Peyer's patch (tissue), 4 donors: ENCODE results near the gene NKAIN2. TPM values are rescaled to one million over a fixed set of nuclear protein-coding genes. Genes with fewer than 3 reads are reported as not detected.

Source experiments
- DNase-seq, 3 donors: peaks; one replicate each; pipeline ENCODE4 v3.0.0-alpha.2; 2017 to 2019
- H3K27ac ChIP-seq, 4 donors: fragments of 200-600 bp; sonication (generic); one replicate each; pipeline ENCODE4 v1.5.1; 2016 to 2019
- H3K27me3 ChIP-seq, 2 donors: fragments of 200-600 bp; sonication (generic); one replicate each; pipeline ENCODE4 v1.5.1; 2019
- H3K36me3 ChIP-seq, 3 donors: fragments of 200-600 bp; sonication (generic); one replicate each; pipeline ENCODE4 v1.5.1; 2016 to 2019
- H3K4me1 ChIP-seq, 4 donors: fragments of 200-600 bp; sonication (generic); one replicate each; pipeline ENCODE4 v1.5.1; 2016 to 2019
- H3K4me3 ChIP-seq, 4 donors: fragments of 200-600 bp; sonication (generic); 1 replicate in 3 of 4; 2 replicates in 1 of 4; pipeline ENCODE4 v1.5.1; 2016 to 2019; ENCODE audit warnings: mild to moderate bottlenecking in 1 of 4
- H3K9me3 ChIP-seq, 4 donors: fragments of 200-600 bp; sonication (generic); one replicate each; pipeline ENCODE4 v1.5.1; 2016 to 2019; ENCODE audit warnings: mild to moderate bottlenecking in 1 of 4
- POLR2A ChIP-seq, 2 donors: fragments of 450-650 bp; IDR thresholded peaks; one replicate each; pipeline ENCODE4 v1.5.1; 2017; ENCODE audit warnings: antibody characterized with exemption in 2 of 2, mild to moderate bottlenecking in 2 of 2, moderate library complexity in 2 of 2
- total RNA-seq, 4 donors: library from RNA; depleted of rRNA; stranded (reverse); fragments of >200 nt; gene quantifications; one replicate each; pipeline ENCODE4 v1.1.0, GENCODE V29; 2016
- TF ChIP-seq, protein P1 (sequence below), 6 experiments: fragments of 450-650 bp in 4 of 6; fragments of 200-600 bp in 2 of 6; sonication (generic) in 1 of 6; IDR thresholded peaks; one replicate each; pipeline ENCODE4 v1.5.1; 2017 to 2019; ENCODE audit warnings: antibody characterized with exemption in 6 of 6, mild to moderate bottlenecking in 3 of 6, moderate library complexity in 1 of 6

The NKAIN2 gene
- total RNA-seq, 4 donors from 2014 or later = not detected

DNA sequence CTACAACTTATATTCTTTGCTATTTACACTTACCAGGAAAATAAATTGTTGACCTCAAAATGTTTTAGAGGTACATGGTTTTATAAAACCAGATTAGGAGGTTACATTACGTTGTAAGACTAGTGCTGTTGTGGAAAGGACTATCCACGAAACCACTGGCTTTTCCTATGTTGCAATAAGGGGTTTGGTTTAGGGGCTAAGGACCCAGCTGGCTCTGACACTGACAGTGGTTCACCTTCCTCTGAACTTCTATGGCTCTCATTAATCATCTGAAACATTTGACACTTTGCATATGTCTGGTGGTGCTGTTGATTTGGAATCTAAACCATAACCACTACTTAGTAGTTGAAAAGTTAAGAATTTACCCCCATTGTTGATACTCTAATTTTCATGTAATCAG is 186.7 kb downstream of the NKAIN2 start:
- Histone ChIP-seq H3K27me3 (no peaks in the 10 kb centered on the region), H3K27ac (no peak overlapping the region), H3K4me1 (no peaks in the 10 kb centered on the region), H3K36me3 (no peaks in the 10 kb centered on the region), H3K4me3 (no peak overlapping the region), H3K9me3 (no peaks in the 10 kb centered on the region)
- no peak for DNase-seq
- TF ChIP-seq, protein P1, sequence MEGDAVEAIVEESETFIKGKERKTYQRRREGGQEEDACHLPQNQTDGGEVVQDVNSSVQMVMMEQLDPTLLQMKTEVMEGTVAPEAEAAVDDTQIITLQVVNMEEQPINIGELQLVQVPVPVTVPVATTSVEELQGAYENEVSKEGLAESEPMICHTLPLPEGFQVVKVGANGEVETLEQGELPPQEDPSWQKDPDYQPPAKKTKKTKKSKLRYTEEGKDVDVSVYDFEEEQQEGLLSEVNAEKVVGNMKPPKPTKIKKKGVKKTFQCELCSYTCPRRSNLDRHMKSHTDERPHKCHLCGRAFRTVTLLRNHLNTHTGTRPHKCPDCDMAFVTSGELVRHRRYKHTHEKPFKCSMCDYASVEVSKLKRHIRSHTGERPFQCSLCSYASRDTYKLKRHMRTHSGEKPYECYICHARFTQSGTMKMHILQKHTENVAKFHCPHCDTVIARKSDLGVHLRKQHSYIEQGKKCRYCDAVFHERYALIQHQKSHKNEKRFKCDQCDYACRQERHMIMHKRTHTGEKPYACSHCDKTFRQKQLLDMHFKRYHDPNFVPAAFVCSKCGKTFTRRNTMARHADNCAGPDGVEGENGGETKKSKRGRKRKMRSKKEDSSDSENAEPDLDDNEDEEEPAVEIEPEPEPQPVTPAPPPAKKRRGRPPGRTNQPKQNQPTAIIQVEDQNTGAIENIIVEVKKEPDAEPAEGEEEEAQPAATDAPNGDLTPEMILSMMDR (IDR thresholded peaks at IDR 0.05) = no peak
- no peak for TF ChIP-seq POLR2A (IDR thresholded peaks at IDR 0.05)

DNA sequence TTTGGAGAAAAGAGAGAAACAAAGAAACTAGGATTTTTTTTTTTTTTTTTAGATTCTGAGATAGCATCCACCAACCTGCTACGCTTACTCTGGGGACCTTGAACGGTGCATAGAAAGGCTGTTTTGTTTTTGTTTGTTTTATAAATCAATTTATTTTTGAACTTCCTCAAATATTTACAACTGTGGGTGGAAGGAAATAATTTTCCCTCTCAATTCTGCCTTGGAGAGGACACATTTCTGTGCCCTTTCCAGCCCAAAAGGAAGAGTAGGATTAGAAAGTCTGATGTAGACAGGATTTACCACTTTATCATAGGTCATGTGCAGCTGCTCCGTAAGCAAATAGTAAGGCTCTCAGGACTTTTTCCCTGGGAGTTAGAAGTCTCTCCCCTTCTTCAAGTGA is 190.5 kb downstream of the NKAIN2 start:
- no peak for DNase-seq
- no peaks in the 10 kb centered on the region for H3K9me3 ChIP-seq
- H3K36me3 ChIP-seq = no peaks in the 10 kb centered on the region
- H3K27me3 ChIP-seq = no peaks in the 10 kb centered on the region
- no peak for TF ChIP-seq POLR2A (IDR thresholded peaks at IDR 0.05)
- TF ChIP-seq, protein P1 (IDR thresholded peaks at IDR 0.05) = no peak
- no peaks in the 10 kb centered on the region for H3K4me1 ChIP-seq
- no peak overlapping the region for H3K4me3 ChIP-seq
- H3K27ac ChIP-seq = no peak overlapping the region

DNA sequence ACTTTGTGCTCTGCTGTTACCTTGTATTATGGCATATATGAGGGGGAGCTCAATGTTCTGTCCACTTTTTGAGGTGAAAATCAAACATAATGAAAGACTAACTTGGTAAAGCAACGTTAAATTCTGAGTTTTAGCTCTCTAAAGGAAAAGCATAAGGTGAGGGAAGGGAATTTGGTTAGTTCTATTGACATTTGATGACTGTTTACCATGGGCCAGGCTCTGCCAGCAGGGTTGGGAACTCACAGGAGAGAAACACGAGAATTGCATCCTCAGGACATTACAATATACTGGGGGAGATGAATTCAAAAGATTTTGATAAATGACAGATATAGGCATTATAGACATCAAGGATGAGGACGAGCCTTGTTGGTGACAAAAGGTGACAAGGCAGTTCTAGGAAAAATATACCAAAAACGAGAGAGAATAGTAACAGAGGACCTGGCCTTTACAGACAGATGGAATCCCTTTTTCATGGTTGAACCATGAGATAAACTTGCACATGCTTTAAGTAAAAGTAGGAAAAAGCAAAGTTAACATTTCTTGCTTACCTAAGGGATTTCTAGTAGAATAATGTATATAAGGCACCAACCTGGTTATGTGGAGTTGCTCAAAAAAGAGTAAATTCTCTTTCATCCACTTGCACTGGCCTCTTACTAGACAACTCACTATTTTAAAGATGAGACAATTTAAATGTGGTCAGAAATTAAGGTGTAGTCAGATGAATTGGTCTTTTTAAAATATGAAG is 191.4 kb downstream of the NKAIN2 start:
- Histone ChIP-seq H3K4me3 (no peak overlapping the region), H3K4me1 (no peaks in the 10 kb centered on the region), H3K36me3 (no peaks in the 10 kb centered on the region), H3K9me3 (no peaks in the 10 kb centered on the region), H3K27me3 (no peaks in the 10 kb centered on the region), H3K27ac (no peak overlapping the region)
- no peak for TF ChIP-seq POLR2A (IDR thresholded peaks at IDR 0.05)
- DNase-seq = no peak

DNA sequence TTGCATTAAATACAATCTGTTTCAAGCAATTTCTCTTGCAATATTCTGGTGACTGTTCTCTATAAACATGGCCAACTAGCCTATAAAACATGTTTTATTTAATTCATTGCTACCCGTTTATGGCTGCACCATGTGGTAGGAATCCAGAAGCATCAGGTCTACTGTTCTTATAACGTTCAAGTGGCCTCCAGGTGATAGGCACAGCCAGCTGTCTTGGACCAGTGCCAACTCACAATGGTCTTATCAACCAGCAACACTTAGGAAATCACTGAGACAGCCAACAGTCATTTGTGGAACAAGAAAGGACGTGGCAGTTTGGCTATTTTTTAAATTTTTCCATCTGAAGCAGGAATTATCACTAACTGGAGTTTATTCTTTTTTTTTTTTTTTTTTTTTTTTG is 193.6 kb downstream of the NKAIN2 start:
- H3K27ac ChIP-seq = no peak overlapping the region
- DNase-seq = no peak
- TF ChIP-seq, protein P1 (IDR thresholded peaks at IDR 0.05) = no peak
- no peak for TF ChIP-seq POLR2A (IDR thresholded peaks at IDR 0.05)
- no peak overlapping the region for H3K4me3 ChIP-seq
- H3K36me3 ChIP-seq = no peaks in the 10 kb centered on the region
- no peaks in the 10 kb centered on the region for H3K27me3 ChIP-seq
- H3K9me3 ChIP-seq = no peaks in the 10 kb centered on the region
- H3K4me1 ChIP-seq = no peaks in the 10 kb centered on the region

DNA sequence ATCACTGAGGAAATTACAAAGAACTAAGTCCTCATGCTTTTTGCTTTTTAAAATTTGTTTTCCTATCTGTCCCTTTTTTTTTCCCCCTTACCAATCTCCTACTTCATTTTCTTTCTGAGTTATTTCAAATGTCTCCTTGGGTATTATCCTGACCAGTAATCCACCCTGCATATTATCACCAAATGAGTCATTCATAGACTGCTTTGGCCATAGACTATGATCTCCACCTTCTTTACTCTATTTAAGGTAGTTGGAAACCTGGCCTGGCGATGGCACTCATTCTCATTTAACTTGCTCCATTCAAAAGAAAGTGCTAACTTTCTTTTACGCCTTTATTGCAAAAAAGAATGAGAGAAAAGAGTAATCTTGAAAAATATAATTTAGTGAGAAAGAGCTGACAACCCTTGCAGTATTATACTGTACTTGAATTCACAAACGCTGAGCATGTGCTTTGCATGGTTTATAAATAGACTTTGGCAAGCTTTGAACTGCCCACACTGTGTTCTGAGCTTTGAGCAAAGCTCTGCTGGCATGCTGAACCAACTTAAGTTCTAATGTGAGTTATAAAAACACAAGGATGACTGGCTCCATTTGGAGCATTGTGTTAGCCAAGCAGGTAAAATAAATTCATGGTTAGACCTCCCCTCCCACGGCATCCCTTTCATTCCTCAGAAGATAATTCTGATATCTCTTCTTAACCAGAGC is 198.9 kb downstream of the NKAIN2 start:
- Histone ChIP-seq H3K27me3 (no peaks in the 10 kb centered on the region), H3K27ac (no peak overlapping the region)

DNA sequence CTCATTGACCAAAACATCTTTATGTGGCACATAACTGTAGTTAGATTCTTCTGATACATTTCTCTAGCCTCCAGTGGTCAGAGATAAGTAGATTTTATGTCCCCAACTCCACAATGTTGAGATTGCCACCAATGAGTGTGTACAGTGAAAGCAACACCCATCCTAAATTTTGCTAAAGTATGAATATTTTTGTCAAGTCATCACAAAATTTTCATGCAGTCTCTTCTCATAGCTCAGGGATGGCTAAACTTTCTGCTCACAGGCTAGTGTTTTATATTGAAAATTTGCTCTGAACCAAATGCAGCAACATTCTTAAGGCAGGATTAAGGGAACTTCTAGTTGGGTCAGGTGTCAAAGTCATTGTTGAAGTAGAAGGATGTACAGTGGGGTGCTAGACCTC is 203.6 kb downstream of the NKAIN2 start:
- H3K4me3 ChIP-seq = no peak overlapping the region
- no peaks in the 10 kb centered on the region for H3K9me3 ChIP-seq
- H3K27me3 ChIP-seq = no peaks in the 10 kb centered on the region
- no peaks in the 10 kb centered on the region for H3K36me3 ChIP-seq
- TF ChIP-seq, protein P1 (IDR thresholded peaks at IDR 0.05) = no peak
- no peak for TF ChIP-seq POLR2A (IDR thresholded peaks at IDR 0.05)
- no peak for DNase-seq
- H3K27ac ChIP-seq = no peak overlapping the region
- no peaks in the 10 kb centered on the region for H3K4me1 ChIP-seq

More for the DNA sequence above, 198.9 kb downstream of the NKAIN2 start:
- TF ChIP-seq POLR2A (IDR thresholded peaks at IDR 0.05) = no peak
- TF ChIP-seq, protein P1 (IDR thresholded peaks at IDR 0.05) = no peak
- no peaks in the 10 kb centered on the region for H3K9me3 ChIP-seq
- no peaks in the 10 kb centered on the region for H3K4me1 ChIP-seq
- H3K4me3 ChIP-seq = no peak overlapping the region
- DNase-seq = no peak
- no peaks in the 10 kb centered on the region for H3K36me3 ChIP-seq
